Left ventricle myocardium inferior (tissue), 1 donor: ENCODE measurements around the gene INO80. TPM values are rescaled to one million over a fixed set of nuclear protein-coding genes. Genes with fewer than 3 reads are reported as not detected.

Source experiments
- DNase-seq: peaks from one replicate; pipeline ENCODE4 v3.0.0-alpha.2; 2020
- H3K27ac ChIP-seq: fragments of 200-600 bp; replicated peaks from 2 replicates; pipeline ENCODE4 v1.8.0; 2021
- H3K27me3 ChIP-seq: fragments of 200-600 bp; 2 replicates; pipeline ENCODE4 v1.8.0; 2021; ENCODE audit warnings: low read depth
- H3K36me3 ChIP-seq: fragments of 200-600 bp; 2 replicates; pipeline ENCODE4 v1.8.0; 2021
- H3K4me1 ChIP-seq: fragments of 200-600 bp; 2 replicates; pipeline ENCODE4 v1.8.0; 2021
- H3K4me3 ChIP-seq: fragments of 200-600 bp; 2 replicates; pipeline ENCODE4 v1.8.0; 2021; ENCODE audit warnings: mild to moderate bottlenecking, moderate library complexity
- H3K9me3 ChIP-seq: fragments of 200-600 bp; replicated peaks from 2 replicates; pipeline ENCODE4 v1.8.0; 2021
- CTCF ChIP-seq: fragments of 200-600 bp; IDR thresholded peaks from 2 replicates; pipeline ENCODE4 v1.8.0; 2021; ENCODE audit warnings: antibody characterized with exemption, mild to moderate bottlenecking, borderline replicate concordance
- intact Hi-C: fragments of 100-400 bp; cut with micrococcal nuclease; formaldehyde crosslinking; loops from one replicate; pipeline ENCODE4 v1.11.0; 2022
- total RNA-seq: library from RNA; stranded (reverse); fragmentation: NEBNext Ultra II Directional; extraction: Animal tissue kit (Norgen Biotek cat#: 25700); gene quantifications from one replicate; pipeline ENCODE4 v1.2.1, GENCODE V29; 2021
- donor health status: DM: no; HTN: yes; CAD: no; lungs with severe emphysema.

INO80 gene
- total RNA-seq, 1 donor from 2014 or later = 8.6 TPM

GRCh38 chr15:41018534-41018933 lies 97.5 kb downstream of the INO80 start:
- Histone ChIP-seq H3K4me1 (peaks cover 54% of the 10 kb centered on the region), H3K27ac (peak overlapping the region; percentile 70), H3K4me3 (no peak overlapping the region), H3K36me3 (peaks cover 42% of the 10 kb centered on the region), H3K27me3 (no peaks in the 10 kb centered on the region), H3K9me3 (no peaks in the 10 kb centered on the region)
- intact Hi-C loops = loop anchor here (5.0 kb wide), 1 partner anchor 111 kb away; no protein-coding TSS in a partner anchor
- no peak for DNase-seq
- peak; percentile 67 for TF ChIP-seq CTCF

GRCh38 chr15:41017066-41017735 lies 98.9 kb downstream of the INO80 start:
- H3K36me3 ChIP-seq = peaks cover 42% of the 10 kb centered on the region
- TF ChIP-seq CTCF = no peak
- peak overlapping the region; percentile 70 for H3K27ac ChIP-seq
- H3K9me3 ChIP-seq = no peaks in the 10 kb centered on the region
- H3K27me3 ChIP-seq = no peaks in the 10 kb centered on the region
- no peak for DNase-seq
- H3K4me1 ChIP-seq = peaks cover 57% of the 10 kb centered on the region
- intact Hi-C loops = loop anchor here (5.0 kb wide), 1 partner anchor 110 kb away; no protein-coding TSS in a partner anchor
- no peak overlapping the region for H3K4me3 ChIP-seq

- H3K4me1 ChIP-seq = peaks cover 54% of the 10 kb centered on the region
- intact Hi-C loops = no loop called here
These were observed 102.2 kb downstream of the INO80 start for GRCh38 chr15:41013691-41014414.

GRCh38 chr15:41011055-41011815 lies 104.8 kb downstream of the INO80 start:
- TF ChIP-seq CTCF = no peak
- H3K27ac ChIP-seq = no peak overlapping the region
- H3K27me3 ChIP-seq = no peaks in the 10 kb centered on the region
- DNase-seq = no peak
- H3K4me1 ChIP-seq = peaks cover 36% of the 10 kb centered on the region
- peaks cover 29% of the 10 kb centered on the region for H3K36me3 ChIP-seq
- no peaks in the 10 kb centered on the region for H3K9me3 ChIP-seq
- H3K4me3 ChIP-seq = no peak overlapping the region
- intact Hi-C loops = no loop called here

More at GRCh38 chr15:41013691-41014414, 102.2 kb downstream of the INO80 start:
- no peak for TF ChIP-seq CTCF
- Histone ChIP-seq H3K27ac (no peak overlapping the region), H3K36me3 (peaks cover 33% of the 10 kb centered on the region), H3K9me3 (no peaks in the 10 kb centered on the region), H3K4me3 (no peak overlapping the region), H3K27me3 (no peaks in the 10 kb centered on the region)
- DNase-seq = no peak

- Histone ChIP-seq H3K27ac (no peak overlapping the region), H3K36me3 (peaks cover 23% of the 10 kb centered on the region), H3K4me3 (no peak overlapping the region), H3K27me3 (no peaks in the 10 kb centered on the region), H3K4me1 (peaks cover 39% of the 10 kb centered on the region), H3K9me3 (no peaks in the 10 kb centered on the region)
- no peak for DNase-seq
- intact Hi-C loops = no loop called here
- no peak for TF ChIP-seq CTCF
These were observed 105.7 kb downstream of the INO80 start for GRCh38 chr15:41010345-41010744.
